Lower lobe of right lung (tissue), 2 donors: Measurements from ENCODE around the gene STRA8. TPM values are rescaled to one million over a fixed set of nuclear protein-coding genes. Genes with fewer than 3 reads are reported as not detected.

Experiments used
- ATAC-seq, 2 donors: fragments of 200-7000 bp; cut with Tn5 transposase; one replicate each; pipeline ENCODE4 v1.9.1; 2020 to 2022; ENCODE audit warnings: mild to moderate bottlenecking in 2 of 2, moderate library complexity in 2 of 2
- DNase-seq: peaks from one replicate; pipeline ENCODE4 v3.0.0-alpha.2; 2020
- H3K27ac ChIP-seq: fragments of 200-600 bp; one replicate; pipeline ENCODE4 v1.8.0; 2022
- H3K27me3 ChIP-seq: fragments of 200-600 bp; one replicate; pipeline ENCODE4 v1.8.0; 2022; ENCODE audit warnings: low read depth
- H3K36me3 ChIP-seq: fragments of 200-600 bp; one replicate; pipeline ENCODE4 v1.8.0; 2022; ENCODE audit warnings: mild to moderate bottlenecking
- H3K4me1 ChIP-seq: fragments of 200-600 bp; one replicate; pipeline ENCODE4 v1.8.0; 2022
- H3K4me3 ChIP-seq: fragments of 200-600 bp; one replicate; pipeline ENCODE4 v1.8.0; 2022; ENCODE audit warnings: mild to moderate bottlenecking
- H3K9me3 ChIP-seq: fragments of 200-600 bp; one replicate; pipeline ENCODE4 v1.8.0; 2022
- CTCF ChIP-seq: fragments of 200-600 bp; IDR thresholded peaks from one replicate; pipeline ENCODE4 v1.8.0; 2022; ENCODE audit warnings: antibody characterized with exemption, mild to moderate bottlenecking
- intact Hi-C: fragments of 100-400 bp; cut with DNase I; formaldehyde crosslinking; loops from one replicate; pipeline ENCODE4 v1.11.0; 2022
- total RNA-seq: library from RNA; stranded (reverse); fragmentation: NEBNext Ultra II Directional; extraction: Animal tissue kit (Norgen Biotek cat#: 25700); gene quantifications from one replicate; pipeline ENCODE4 v1.2.1, GENCODE V29; 2021
- donor health status: DM: no; HTN: yes; CAD: no; lungs with severe emphysema.

Gene STRA8
- total RNA-seq, 1 donor from 2014 or later: not detected

- Histone ChIP-seq H3K4me3 (no peak overlapping the region), H3K9me3 (no peaks in the 10 kb centered on the region)
- no peak for DNase-seq
Measured at GRCh38 chr7:135238112-135238744, 4.6 kb downstream of the STRA8 start.

GRCh38 chr7:135239263-135239662 is 5.6 kb downstream of the STRA8 start:
- TF ChIP-seq CTCF: no peak
- Histone ChIP-seq H3K4me1 (no peaks in the 10 kb centered on the region), H3K36me3 (no peaks in the 10 kb centered on the region), H3K27me3 (no peaks in the 10 kb centered on the region), H3K4me3 (no peak overlapping the region), H3K9me3 (no peaks in the 10 kb centered on the region), H3K27ac (no peak overlapping the region)
- intact Hi-C loops: no loop called here
- no peak for ATAC-seq
- DNase-seq: no peak

More at GRCh38 chr7:135238112-135238744, 4.6 kb downstream of the STRA8 start:
- intact Hi-C loops: no loop called here
- TF ChIP-seq CTCF: no peak
- H3K36me3 ChIP-seq: no peaks in the 10 kb centered on the region
- no peaks in the 10 kb centered on the region for H3K4me1 ChIP-seq
- H3K27ac ChIP-seq: no peak overlapping the region
- ATAC-seq: peak in 1 of 2 donors; percentile 34
- no peaks in the 10 kb centered on the region for H3K27me3 ChIP-seq

- no peak overlapping the region for H3K4me3 ChIP-seq
- DNase-seq (no peak), ATAC-seq (no peak)
- H3K27me3 ChIP-seq: no peaks in the 10 kb centered on the region
- no peaks in the 10 kb centered on the region for H3K4me1 ChIP-seq
- intact Hi-C loops: no loop called here
- TF ChIP-seq CTCF: no peak
- H3K9me3 ChIP-seq: no peaks in the 10 kb centered on the region
- no peak overlapping the region for H3K27ac ChIP-seq
- no peaks in the 10 kb centered on the region for H3K36me3 ChIP-seq
Measured at GRCh38 chr7:135240441-135240840, 6.8 kb downstream of the STRA8 start.

GRCh38 chr7:135242096-135242684 is 8.6 kb downstream of the STRA8 start:
- H3K9me3 ChIP-seq: no peaks in the 10 kb centered on the region
- TF ChIP-seq CTCF: no peak
- DNase-seq: no peak
- no peaks in the 10 kb centered on the region for H3K4me1 ChIP-seq
- H3K4me3 ChIP-seq: no peak overlapping the region
- intact Hi-C loops: no loop called here
- H3K27ac ChIP-seq: no peak overlapping the region
- ATAC-seq: no peak
- H3K27me3 ChIP-seq: no peaks in the 10 kb centered on the region
- no peaks in the 10 kb centered on the region for H3K36me3 ChIP-seq

- H3K4me1 ChIP-seq: no peaks in the 10 kb centered on the region
- no peaks in the 10 kb centered on the region for H3K9me3 ChIP-seq
- ATAC-seq (no peak), DNase-seq (no peak)
- TF ChIP-seq CTCF: no peak
- no peaks in the 10 kb centered on the region for H3K36me3 ChIP-seq
- intact Hi-C loops: no loop called here
- no peak overlapping the region for H3K27ac ChIP-seq
- H3K4me3 ChIP-seq: no peak overlapping the region
- no peaks in the 10 kb centered on the region for H3K27me3 ChIP-seq
Measured at GRCh38 chr7:135245226-135246190, 11.9 kb downstream of the STRA8 start.
